Endothelial cell of umbilical vein (primary cell): ENCODE results near the gene SLC2A11.

Experiments
- EZH2 ChIP-seq: IDR thresholded peaks from 2 replicates; pipeline ENCODE4 v1.6.1; 2012; ENCODE audit warnings: borderline replicate concordance, low read depth, mild to moderate bottlenecking, moderate library complexity, low read length, inconsistent platforms; ENCODE audit not compliant: severe bottlenecking
- POLR2A ChIP-seq: IDR thresholded peaks from 2 replicates; pipeline ENCODE4 v1.6.1; 2012; ENCODE audit warnings: low read depth, mild to moderate bottlenecking, control low read depth, low read length
- TF ChIP-seq, protein P1 (sequence below), 2 donors: IDR thresholded peaks; 1 replicate in 1 of 2; 2 replicates in 1 of 2; pipeline ENCODE4 v1.5.1; 2011; ENCODE audit warnings: low read length in 2 of 2, mild to moderate bottlenecking in 2 of 2, moderate library complexity in 2 of 2, control low read depth in 1 of 2, inconsistent platforms in 1 of 2, low read depth in 1 of 2; ENCODE audit not compliant: insufficient read depth in 1 of 2; ENCODE audit errors: extremely low read depth in 1 of 2

DNA sequence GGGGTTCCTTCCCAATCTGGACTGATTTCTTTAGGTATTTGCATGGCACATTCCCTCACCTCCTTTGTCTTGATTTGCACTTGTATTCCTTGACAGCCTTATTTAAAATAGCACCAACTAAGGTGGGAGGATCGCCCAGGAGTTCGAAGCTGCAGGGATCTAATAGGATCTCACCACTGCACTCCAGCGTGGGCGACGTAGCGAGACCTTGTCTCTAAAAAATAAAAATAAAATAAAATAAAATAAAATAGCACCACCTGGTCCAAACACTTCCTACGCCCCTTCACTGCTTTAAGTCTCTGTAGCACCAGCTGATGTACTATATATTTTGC, 775 bp downstream of the SLC2A11 start:
- TF ChIP-seq POLR2A (no peak), EZH2 (no peak)
- TF ChIP-seq, protein P1, sequence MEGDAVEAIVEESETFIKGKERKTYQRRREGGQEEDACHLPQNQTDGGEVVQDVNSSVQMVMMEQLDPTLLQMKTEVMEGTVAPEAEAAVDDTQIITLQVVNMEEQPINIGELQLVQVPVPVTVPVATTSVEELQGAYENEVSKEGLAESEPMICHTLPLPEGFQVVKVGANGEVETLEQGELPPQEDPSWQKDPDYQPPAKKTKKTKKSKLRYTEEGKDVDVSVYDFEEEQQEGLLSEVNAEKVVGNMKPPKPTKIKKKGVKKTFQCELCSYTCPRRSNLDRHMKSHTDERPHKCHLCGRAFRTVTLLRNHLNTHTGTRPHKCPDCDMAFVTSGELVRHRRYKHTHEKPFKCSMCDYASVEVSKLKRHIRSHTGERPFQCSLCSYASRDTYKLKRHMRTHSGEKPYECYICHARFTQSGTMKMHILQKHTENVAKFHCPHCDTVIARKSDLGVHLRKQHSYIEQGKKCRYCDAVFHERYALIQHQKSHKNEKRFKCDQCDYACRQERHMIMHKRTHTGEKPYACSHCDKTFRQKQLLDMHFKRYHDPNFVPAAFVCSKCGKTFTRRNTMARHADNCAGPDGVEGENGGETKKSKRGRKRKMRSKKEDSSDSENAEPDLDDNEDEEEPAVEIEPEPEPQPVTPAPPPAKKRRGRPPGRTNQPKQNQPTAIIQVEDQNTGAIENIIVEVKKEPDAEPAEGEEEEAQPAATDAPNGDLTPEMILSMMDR (IDR thresholded peaks at IDR 0.05; ENCODE audit: extremely low read depth in 1 of 2, insufficient read depth in 1 of 2, low read depth in 1 of 2, low read length in 2 of 2) = no peak
